ENCODE results near the gene CTSF. TPM values are rescaled to one million over a fixed set of nuclear protein-coding genes. Genes with fewer than 3 reads are reported as not detected.
"Not testable (repeated sequence)": the region's sequence is repeated elsewhere in the genome, so short reads cannot be mapped to it uniquely, and the experiment has no call there.

The CTSF gene
- total RNA-seq, result 1.2 and 2.0 TPM in 2 replicates

DNA sequence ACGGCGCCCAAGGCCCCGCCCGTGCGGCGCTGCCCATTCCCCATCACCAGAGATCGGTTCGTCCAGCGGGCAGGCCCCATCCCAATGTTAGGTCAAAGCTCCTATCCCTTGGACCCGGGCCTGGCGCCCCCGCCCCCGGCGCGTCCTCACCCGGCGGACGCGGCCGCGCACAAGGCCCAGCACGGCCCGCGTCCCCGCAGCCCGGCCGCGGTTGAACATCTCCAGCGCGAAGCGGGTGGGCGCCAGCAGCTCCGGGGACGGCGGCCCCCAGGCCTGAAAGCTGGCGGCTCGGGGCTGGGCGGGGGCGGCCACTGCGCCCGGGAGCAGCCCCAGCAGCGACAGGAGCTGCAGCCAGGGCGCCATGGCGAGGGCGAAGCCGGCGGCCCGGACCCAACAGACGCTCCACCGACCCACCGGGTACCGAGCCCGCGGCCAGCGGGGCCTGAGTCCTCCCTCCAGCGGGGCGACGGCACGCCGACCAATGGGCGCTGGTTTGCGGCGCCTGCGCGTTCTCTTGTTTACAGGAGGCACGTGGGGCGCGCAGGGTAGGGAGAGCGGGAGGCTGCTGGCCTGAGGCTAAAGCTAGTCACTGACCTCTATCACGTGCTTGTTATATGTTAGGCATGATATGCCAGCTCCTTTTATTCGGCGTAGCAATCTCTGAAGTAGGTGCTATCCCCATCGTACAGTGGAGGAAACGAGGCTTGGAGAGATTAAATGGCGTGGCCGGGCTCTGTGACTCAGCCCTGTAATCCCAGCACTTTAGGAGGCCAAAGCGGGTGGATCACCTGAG, at the start of gene CTSF:
TSS of gene CTSF (minus strand) at position 483 of the 793 bp plus-strand sequence. CDS start at position 363, 120 bp downstream.
- intact Hi-C loops (cut with micrococcal nuclease), result no loop called here

DNA sequence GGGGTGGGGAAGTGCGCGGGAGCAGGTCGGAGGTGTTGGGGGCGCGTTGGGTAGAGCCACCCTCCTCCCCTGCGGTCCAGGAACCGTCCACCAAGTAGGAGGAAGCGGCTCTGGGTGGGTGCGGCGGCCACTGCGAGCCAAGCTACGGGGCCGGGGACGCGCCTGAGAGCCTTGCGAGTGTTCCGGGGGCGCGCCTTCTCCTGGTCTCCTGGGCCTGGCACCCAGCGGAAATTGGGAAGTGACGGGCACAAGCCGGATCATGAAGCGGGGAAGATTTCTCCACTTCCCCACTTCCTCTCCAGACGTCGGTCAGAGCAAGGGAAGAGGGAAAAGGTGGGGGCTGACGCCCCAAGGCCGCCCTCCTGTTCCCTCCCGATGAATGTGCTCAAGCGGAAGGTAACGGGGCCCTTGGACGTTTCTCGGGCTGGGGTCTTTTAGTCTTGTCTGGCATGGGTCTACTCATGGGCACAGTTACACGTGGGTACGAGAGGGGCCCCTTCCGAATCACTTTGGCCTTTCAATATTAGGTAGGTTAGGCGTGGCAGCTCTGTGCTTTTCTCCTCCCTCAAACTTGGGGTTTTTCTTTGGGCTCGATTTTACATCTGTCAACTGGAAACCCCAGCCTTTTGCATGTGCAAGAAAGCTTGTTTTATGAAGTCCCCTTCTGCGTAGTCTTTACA, 48.9 kb upstream of the CTSF start:
- intact Hi-C loops (cut with micrococcal nuclease), result loop anchor here (2.0 to 10.0 kb wide), 5 partner anchors 70 to 758 kb away; partner anchors contain the start of genes ACTN3, CFL1, RCE1 and SLC29A2

DNA sequence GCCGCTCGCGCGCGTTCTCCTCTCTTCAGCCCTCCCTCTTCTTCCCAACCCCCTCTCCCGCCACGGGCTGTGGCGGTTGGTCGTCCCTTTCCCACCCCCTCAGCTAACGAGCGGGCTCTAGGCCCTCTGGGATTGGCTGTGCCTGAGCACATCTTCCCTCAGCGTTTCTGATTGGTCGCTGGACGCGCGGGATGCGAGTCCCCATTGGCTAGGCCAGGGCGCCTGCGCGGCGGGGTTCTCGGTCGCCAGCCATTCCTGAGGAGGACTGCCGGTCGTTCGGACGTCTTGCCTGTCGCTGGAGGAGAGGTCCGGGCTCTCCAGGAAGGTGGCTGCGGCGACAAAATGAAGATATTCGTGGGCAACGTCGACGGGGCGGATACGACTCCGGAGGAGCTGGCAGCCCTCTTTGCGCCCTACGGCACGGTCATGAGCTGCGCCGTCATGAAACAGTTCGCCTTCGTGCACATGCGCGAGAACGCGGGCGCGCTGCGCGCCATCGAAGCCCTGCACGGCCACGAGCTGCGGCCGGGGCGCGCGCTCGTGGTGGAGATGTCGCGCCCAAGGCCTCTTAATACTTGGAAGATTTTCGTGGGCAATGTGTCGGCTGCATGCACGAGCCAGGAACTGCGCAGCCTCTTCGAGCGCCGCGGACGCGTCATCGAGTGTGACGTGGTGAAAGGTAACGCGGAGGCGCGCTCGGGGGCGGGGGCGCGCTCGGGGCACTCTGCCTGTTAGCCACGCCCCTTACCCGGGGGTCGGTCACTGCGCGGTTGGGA, 48.2 kb upstream of the CTSF start, which contains the start of gene RBM14:
TSS of gene RBM14 (plus strand) at position 252 of the 776 bp plus-strand sequence. CDS start at position 343, 91 bp downstream.
- intact Hi-C loops (cut with micrococcal nuclease), result loop anchor here (1.0 to 10.0 kb wide), 13 partner anchors 22 to 758 kb away; partner anchors contain the start of genes ACTN3, CCDC87, CCS and CFL1

DNA sequence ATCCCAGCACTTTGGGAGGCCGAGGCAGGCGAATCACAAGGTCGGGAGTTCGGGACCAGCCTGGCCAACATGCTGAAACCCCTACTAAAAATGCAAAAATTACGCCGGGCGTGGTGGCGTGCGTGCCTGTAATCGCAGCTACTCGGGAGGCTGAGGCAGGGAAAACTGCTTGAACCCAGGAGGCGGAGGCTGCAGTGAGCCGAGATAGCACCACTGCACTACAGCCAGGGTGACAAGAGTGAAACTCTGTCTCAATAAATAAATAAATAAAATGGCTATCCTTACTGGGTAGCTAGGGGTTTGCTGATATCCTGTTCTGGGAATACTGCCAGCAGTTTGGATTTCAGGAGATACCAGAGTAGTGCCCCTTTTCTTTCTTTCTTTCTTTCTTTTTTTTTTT, 45.7 kb upstream of the CTSF start:
- intact Hi-C loops (cut with micrococcal nuclease), result loop anchor here (10.0 kb wide), 1 partner anchor 131 kb away; a partner anchor contains a TSS

DNA sequence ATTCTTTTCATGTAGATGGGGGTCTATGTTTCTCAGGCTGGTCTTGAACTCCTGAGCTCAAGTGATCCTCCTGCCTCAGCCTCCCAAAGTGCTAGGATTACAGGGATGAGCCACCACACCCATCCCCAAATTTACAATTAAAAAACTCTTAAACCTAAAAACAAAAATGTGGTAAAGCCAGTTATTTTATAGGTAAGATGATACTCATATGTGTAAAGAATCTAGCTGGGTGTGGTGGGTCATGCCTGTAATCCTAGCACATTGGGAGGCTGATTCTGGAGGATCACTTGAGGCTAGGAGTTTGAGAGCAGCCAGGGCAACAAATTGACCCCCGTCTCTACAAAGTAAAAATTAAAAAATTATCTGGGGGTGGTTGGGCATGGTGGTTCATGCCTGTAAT, 44.1 kb upstream of the CTSF start:
- intact Hi-C loops (cut with micrococcal nuclease), result loop anchor here (10.0 kb wide), 1 partner anchor 132 kb away; a partner anchor contains a TSS

DNA sequence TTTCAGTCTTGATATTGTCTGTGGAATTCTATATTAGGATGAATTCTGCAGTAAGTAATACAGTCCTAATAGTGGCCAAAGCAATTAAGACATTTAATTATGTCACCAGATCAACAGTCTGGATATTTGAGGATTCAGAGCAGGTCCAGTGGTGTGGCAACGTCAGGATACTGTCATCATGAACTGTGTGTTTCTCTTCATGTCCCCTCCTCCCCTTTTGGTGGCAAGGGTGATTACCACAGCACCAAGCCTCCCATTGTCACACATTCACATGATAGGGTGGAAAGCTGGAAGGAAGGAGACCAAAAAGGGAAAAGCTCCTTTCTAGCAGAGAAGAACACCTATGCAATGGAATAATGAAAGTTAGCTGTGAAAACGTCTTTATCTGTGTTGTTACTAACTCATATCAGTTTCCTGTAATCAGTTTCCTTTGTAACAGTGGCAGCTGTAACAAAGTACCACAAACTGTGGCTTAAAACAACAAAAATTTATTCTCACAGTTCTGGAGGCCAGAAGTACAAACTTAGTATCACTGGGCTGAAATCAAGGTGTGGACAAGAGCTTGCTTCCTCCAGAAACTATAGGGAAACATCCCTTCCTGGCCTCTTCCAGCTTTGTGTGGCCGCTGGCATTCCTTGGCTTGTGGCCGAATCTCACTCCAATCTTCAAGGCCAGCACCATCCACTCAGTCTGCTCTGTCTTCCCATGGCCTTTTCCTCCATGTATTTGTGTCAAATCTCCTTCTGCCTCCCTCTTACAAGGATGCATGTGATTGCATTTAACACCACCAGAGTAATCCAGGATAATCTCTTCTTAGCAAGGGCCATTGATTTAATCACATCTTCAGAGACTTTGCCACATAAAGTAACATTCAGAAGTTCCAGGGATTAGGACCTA, 41.6 kb upstream of the CTSF start:
- intact Hi-C loops (cut with micrococcal nuclease), result loop anchor here (10.0 kb wide), 1 partner anchor 135 kb away; a partner anchor contains a TSS

DNA sequence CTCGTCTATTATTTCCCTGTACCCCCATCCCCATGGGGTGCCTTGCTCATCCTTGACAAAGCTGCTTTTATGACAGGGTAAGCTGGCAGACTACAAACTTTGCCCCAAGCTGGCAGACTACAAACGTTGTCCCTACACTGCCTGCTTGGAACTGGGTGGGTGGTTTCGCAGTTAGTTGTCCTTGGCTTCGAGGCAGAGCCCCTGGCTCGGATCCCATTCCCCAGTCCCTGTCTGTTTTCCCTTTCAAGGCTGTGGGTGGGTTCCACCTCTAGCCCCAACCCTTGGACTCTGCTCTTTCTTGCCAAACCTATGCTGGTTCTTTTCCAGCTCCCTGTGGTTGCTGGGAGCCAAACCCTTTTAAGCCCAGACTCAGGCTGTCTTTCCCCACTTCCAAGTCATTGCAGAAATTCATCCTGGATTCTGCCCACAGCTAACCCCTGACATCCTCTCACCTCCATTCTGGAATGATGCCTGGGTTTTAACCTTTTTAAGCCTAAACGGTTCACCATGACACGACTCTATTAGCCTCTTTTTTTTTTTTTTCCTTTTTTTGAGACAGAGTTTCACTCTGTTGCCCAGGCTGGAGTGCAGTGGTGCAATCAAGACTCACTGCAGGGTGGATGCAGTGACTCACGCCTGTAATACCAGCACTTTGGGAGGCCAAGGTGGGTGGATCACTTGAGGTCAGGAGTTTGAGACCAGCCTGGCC, 38.9 kb upstream of the CTSF start:
- intact Hi-C loops (cut with micrococcal nuclease), result no loop called here

DNA sequence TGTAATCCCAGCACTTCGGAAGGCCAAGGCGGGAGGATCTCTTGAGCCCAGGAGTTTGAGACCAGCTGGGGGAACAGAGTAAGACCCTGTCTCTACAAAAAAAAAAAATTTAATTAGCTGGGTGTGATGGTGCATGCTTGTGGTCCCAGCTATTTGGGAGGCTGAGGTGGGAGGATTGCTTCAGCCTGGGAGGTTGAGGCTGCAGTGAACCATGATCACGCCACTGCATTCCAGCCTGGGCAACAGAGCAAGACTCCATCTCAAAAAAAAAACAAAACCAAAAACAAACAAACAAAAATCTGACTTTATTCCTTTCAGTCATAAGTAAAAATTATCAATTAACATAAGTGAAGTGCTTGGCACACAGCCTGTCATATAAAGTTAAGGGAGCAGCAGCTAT, 38.2 kb upstream of the CTSF start:
- intact Hi-C loops (cut with micrococcal nuclease), result not testable (repeated sequence)

DNA sequence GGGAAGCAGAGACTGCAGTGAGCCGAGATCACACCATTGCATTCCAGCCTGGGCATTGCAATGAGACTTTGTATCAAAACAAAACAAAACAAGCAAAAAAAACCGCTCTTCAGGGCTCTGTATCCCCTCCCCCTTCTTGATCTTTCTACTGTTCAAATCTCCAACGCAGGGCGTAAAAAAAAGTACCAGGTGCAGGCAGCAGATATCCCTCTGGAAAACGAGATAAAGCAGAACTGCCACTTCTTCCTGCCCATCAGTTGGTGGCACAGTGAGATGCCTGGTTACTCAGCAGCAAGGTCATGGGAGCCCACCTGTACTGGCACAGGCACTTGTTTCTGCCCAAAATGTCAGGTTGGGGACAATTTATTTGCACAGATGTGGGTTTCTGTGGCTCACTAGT, 35.7 kb upstream of the CTSF start:
- intact Hi-C loops (cut with micrococcal nuclease), result no loop called here

DNA sequence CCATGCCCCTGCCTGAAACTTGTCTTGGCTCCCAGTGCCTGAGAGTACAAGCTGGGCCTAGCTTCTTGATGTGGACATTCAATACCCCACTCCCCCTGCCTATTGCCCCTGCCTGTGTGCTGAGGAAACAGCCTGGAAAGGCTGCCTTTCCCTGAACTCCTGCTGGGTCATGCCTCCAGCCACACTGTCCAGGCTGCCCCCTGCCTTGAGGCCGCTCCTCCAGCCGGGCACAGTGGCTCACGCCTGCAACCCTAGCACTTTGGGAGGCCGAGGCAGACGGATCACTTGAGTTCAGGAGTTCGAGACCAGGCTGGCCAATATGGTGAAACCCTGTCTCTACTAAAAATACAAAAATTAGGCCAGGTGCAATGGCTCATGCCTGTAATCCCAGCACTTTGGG, 34.7 kb upstream of the CTSF start:
- intact Hi-C loops (cut with micrococcal nuclease), result no loop called here

DNA sequence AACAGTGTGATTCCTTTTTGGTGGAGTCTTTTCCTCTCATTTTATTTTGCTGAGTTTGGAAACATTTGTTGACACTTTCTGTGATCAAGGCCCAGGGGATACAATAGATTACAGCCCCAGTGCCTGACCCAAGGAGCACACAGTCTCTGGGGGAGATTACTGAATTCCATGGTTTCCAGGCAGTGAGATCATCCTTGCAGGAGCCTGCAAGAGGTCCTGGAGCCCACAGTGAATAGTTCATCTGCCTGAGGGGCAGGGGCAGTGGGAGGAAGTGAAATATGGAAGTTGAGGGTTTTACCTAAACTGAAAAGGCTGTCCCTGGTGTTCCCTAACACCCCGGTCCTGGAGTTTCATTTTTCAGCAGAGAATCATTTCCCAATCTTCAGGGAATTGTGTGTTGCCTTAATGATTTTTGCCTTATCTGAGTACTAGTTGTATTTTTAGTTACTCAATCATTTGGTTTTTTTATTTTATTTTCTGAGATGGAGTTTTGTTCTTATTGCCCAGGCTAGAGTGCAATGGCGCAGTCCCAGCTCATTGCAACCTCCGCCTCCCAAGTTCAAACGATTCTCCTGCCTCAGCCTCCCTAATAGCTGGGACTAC, 32.3 kb upstream of the CTSF start:
- intact Hi-C loops (cut with micrococcal nuclease), result no loop called here

DNA sequence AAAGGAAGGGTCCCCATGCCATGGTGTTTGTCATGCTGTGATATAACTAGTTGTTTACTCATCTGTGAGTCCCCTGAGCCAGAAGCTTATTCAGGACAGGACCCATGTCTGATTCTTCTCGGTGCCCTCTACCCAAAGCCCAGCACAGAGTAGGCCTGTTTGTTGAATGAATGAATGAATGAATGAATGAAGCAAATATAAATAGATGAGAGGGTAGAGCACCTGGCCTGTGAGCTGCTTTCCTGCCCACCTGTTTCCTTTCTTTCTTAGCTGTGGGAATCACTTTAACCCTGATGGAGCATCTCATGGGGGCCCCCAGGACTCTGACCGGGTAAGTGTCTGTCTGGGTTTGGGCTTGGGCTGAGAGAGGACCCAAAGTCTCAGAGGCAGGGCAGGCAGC, 31.8 kb upstream of the CTSF start:
- intact Hi-C loops (cut with micrococcal nuclease), result no loop called here

DNA sequence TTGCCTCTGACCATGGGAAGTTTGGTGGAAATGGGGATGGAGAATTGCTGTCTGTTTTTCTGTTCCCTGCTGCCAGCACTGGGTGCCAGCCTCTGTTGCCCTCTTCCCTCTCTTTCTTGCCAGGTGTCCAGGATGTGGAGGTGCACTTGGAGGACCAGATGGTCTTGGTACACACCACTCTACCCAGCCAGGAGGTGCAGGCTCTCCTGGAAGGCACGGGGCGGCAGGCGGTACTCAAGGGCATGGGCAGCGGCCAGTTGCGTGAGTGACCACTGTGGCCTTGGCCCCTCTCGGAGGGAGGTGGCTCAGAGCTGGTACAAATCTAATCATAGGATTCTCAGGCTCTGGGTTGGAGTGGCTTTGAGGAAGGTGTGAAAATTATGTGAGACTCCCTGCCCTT, 30.6 kb upstream of the CTSF start:
- intact Hi-C loops (cut with micrococcal nuclease), result no loop called here

DNA sequence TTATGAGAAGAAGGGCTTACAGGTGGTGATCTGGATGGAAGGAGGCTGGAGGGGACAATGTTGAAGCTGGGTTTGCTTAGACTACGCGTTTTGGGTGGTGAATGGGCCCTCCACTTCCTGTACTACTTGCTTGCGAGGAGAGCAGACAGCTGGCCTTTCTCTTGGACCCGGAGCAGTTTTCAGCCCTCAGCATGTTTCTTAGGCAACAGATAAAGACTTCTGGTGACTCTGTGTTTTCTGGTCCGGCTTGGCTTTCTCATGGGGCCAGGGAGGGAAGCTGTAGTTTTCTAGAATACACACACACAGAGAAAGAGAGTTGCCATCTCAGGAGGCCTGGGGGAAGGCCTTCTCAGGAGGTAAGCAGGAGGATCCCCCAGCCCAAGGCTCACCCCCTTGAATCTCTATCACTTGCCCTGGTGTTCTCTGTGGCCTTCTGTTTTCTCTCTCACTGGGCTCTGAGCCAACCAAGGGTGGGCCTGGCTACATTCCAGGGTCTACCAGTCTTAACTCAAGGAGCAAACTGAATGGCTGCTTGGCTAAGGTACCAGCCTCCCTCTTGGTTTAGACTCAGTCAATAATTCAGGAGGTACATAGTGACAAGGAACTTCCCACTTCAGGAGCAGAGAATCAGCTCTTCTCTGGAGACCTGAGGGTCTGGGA, 27.0 kb upstream of the CTSF start:
- intact Hi-C loops (cut with micrococcal nuclease), result no loop called here

DNA sequence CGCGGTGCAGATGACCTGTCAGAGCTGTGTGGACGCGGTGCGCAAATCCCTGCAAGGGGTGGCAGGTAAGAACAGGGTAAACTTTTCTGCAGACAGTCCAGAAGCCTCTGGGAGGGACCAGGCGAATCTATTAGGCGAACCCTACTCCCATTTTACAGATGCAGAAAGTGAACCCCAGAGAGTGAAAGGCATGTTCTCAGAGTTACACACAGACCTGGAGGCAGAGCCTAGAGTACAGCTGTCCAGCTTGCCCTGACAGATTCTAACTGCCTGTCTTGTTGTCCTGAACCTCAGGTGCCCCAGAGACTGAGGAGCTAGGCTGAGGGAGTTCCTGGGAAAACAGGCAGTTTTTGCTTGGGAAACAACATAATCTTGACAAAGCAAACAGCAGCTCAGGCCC, 25.2 kb upstream of the CTSF start:
- intact Hi-C loops (cut with micrococcal nuclease), result loop anchor here (1.0 to 5.0 kb wide), 7 partner anchors 23 to 365 kb away; partner anchors contain the start of genes ACTN3, PC, RBM14 and RBM4

DNA sequence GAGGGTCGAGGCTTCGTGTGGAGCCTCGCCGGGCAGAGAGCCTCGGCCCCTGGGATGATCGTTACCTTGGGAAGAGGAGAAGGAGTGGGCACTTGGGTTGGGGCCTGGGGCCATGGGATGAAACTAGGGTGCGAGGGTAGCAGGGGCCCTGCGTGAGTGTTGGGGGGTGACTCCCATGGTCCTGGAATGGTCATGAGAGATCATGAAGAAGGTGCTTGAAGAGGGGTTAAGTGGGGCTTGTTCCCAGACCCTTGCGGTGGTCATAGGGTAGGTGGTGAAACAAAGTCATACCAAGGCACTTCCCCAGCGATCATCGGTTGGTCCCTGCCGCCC, 24.9 kb upstream of the CTSF start:
- intact Hi-C loops (cut with micrococcal nuclease), result loop anchor here (1.0 to 5.0 kb wide), 7 partner anchors 23 to 365 kb away; partner anchors contain the start of genes ACTN3, PC, RBM14 and RBM4

DNA sequence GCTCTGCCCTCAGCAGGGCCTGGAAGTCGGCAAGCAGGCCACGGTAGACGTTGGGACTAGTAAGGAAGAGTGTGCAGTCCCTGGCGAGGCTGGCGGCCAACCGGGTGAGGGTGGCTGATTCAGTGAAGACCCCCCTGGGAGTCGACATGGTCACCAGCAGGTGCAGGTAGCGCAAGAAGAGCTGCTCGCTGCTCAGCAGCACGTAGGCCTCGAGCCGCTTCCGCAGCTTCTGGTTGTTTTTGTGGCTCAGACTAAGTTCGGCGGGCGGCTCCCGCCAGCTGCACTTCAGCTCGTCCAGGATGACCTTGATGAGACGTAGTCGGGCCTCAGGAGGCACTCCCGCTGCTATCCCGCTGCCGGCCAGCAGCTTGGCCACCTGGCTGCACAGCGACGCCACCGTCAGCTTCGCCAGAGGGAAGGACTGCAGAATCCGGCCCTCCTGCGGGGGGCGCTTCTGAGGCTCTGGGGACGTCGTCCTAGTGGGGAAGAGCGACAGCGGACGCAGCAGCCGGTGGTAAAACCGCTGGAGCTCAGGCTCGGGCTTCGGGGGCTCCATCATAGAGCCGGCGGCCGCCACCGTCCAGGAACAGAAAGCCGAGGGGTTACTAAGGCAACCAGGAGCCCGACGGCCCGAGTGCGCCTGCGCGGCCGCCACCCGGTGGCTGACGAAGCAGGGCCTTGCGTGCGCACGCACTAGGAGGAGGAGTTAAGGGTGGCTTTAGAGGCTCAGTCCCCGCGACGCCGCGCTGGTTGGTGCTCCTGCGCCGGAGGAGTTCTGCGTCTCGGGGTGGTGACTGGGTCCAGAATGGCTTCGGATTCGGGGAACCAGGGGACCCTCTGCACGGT, 24.3 kb upstream of the CTSF start, which contains the start of the genes CCDC87 and CCS:
TSS of gene CCDC87 (minus strand) at position 607 of the 846 bp plus-strand sequence. CDS start at position 559, 48 bp downstream.
TSS of gene CCS (plus strand) at position 729 of the 846 bp plus-strand sequence. CDS start at position 806, 77 bp downstream.
- intact Hi-C loops (cut with micrococcal nuclease), result loop anchor here (1.0 to 5.0 kb wide), 7 partner anchors 24 to 366 kb away; partner anchors contain the start of genes ACTN3, PC, RBM14 and RBM4
